CD4-positive, alpha-beta T cell (primary cell): ENCODE data around the gene DDX31. TPM values are rescaled to one million over a fixed set of nuclear protein-coding genes. Genes with fewer than 3 reads are reported as not detected.

Source experiments
- ATAC-seq: fragments of 200-7000 bp; cut with Tn5 transposase; one replicate; pipeline ENCODE4 v1.10.0; 2022; ENCODE audit warnings: mild to moderate bottlenecking; ENCODE audit not compliant: poor library complexity
- CTCF ChIA-PET: fragments of 350-600 bp; sonication (Branson Sonifier 250); formaldehyde crosslinking; loops from one replicate; lab custom pipeline; 2021; ENCODE audit warnings: antibody characterized with exemption, inconsistent platforms; lab: Charles Lee
- POLR2A ChIA-PET: fragments of 350-600 bp; sonication (Branson Sonifier 250); formaldehyde crosslinking; loops from one replicate; lab custom pipeline; 2021; ENCODE audit warnings: antibody characterized with exemption, inconsistent platforms; lab: Charles Lee
- DNase-seq, 14 experiments: peaks; one replicate each; pipeline ENCODE4 v3.0.0-alpha.2; 2013 to 2020; ENCODE audit warnings: mixed read lengths in 2 of 14
- H3K27ac ChIP-seq, 2 donors: one replicate each; pipeline versions ENCODE4 v1.5.1 to v1.7.0; 2013; ENCODE audit warnings: low read length in 2 of 2, low read depth in 1 of 2, mild to moderate bottlenecking in 1 of 2
- H3K27me3 ChIP-seq, 2 experiments: 1 replicate in 1 of 2; 2 replicates in 1 of 2; pipeline versions ENCODE4 v1.6.1 to v1.7.0; 2013; ENCODE audit warnings: low read length in 2 of 2, control low read depth in 1 of 2, mild to moderate bottlenecking in 1 of 2, moderate library complexity in 1 of 2; ENCODE audit not compliant: insufficient read depth in 2 of 2, control insufficient read depth in 1 of 2
- H3K36me3 ChIP-seq: one replicate; pipeline ENCODE4 v1.6.1; 2013; ENCODE audit warnings: low read length, control low read depth; ENCODE audit not compliant: insufficient read depth
- H3K4me1 ChIP-seq: one replicate; pipeline ENCODE4 v1.6.1; 2013; ENCODE audit warnings: low read length, control low read depth; ENCODE audit not compliant: insufficient read depth
- H3K4me3 ChIP-seq: one replicate; pipeline ENCODE4 v1.5.1; 2013; ENCODE audit warnings: mild to moderate bottlenecking, low read length, moderate library complexity
- H3K9me3 ChIP-seq, 2 experiments: 1 replicate in 1 of 2; 2 replicates in 1 of 2; pipeline versions ENCODE4 v1.6.1 to v1.7.0; 2013; ENCODE audit warnings: low read length in 2 of 2, mild to moderate bottlenecking in 2 of 2, control low read depth in 1 of 2, moderate library complexity in 1 of 2; ENCODE audit not compliant: control insufficient read depth in 1 of 2, insufficient read depth in 1 of 2
- H3K27ac Mint-ChIP-seq: one replicate; pipeline ENCODE4 v1.8.0; 2020; ENCODE audit warnings: mixed read lengths
- H3K27me3 Mint-ChIP-seq: one replicate; pipeline ENCODE4 v1.8.0; 2021; ENCODE audit warnings: mixed read lengths
- H3K36me3 Mint-ChIP-seq: one replicate; pipeline ENCODE4 v1.8.0; 2021; ENCODE audit warnings: low read depth, mixed read lengths
- H3K4me1 Mint-ChIP-seq: one replicate; pipeline ENCODE4 v1.8.0; 2021; ENCODE audit warnings: low read depth, mixed read lengths
- H3K4me3 Mint-ChIP-seq: one replicate; pipeline ENCODE4 v1.8.0; 2020; ENCODE audit warnings: mild to moderate bottlenecking, mixed read lengths
- H3K9me3 Mint-ChIP-seq: one replicate; pipeline ENCODE4 v1.8.0; 2020; ENCODE audit warnings: mixed read lengths
- CTCF ChIP-seq: fragments of 200-600 bp; IDR thresholded peaks from one replicate; pipeline ENCODE4 v1.8.0; 2022; ENCODE audit warnings: antibody characterized with exemption, mild to moderate bottlenecking
- intact Hi-C, 2 experiments: fragments of 100-400 bp; cut with DNase I in 1 of 2; cut with micrococcal nuclease in 1 of 2; formaldehyde crosslinking; loops; one replicate each; pipeline versions ENCODE4 v1.15.1 to v1.9.0; 2023 to 2025; cut with DNase I, micrococcal nuclease
- total RNA-seq, 174 experiments: library from RNA in 2 of 174; stranded (reverse) in 2 of 174; gene quantifications; one replicate each; pipeline ENCODE4 v1.2.3 and lab custom pipeline; 2021 to 2026

The DDX31 gene
- total RNA-seq, 2 experiments from 2014 or later = 11.0 to 11.3 TPM

- no peak overlapping the region for H3K4me3 ChIP-seq
- no peaks in the 10 kb centered on the region for H3K4me1 ChIP-seq
- Mint-ChIP-seq H3K27ac (no peak overlapping the region), H3K27me3 (no peaks in the 10 kb centered on the region), H3K36me3 (peaks cover 98% of the 10 kb centered on the region), H3K4me1 (no peaks in the 10 kb centered on the region), H3K9me3 (no peaks in the 10 kb centered on the region), H3K4me3 (no peak overlapping the region)
- ATAC-seq (no peak), DNase-seq (no peak)
- no peaks in the 10 kb centered on the region for H3K27me3 ChIP-seq
- CTCF ChIA-PET = no interaction called here
- intact Hi-C loops = no loop called here
- POLR2A ChIA-PET = no interaction called here
- peaks cover 86% of the 10 kb centered on the region for H3K36me3 ChIP-seq
- no peak for TF ChIP-seq CTCF
- no peaks in the 10 kb centered on the region for H3K9me3 ChIP-seq
- no peak overlapping the region for H3K27ac ChIP-seq
Observed at GRCh38 chr9:132647806-132648205, 22.0 kb downstream of the DDX31 start.

- Mint-ChIP-seq H3K4me3 (no peak overlapping the region), H3K36me3 (peaks cover 98% of the 10 kb centered on the region), H3K27me3 (no peaks in the 10 kb centered on the region), H3K27ac (no peak overlapping the region), H3K4me1 (no peaks in the 10 kb centered on the region), H3K9me3 (no peaks in the 10 kb centered on the region)
- no peaks in the 10 kb centered on the region for H3K9me3 ChIP-seq
- H3K27ac ChIP-seq = no peak overlapping the region
- intact Hi-C loops = no loop called here
- DNase-seq (no peak), ATAC-seq (no peak)
- H3K4me3 ChIP-seq = no peak overlapping the region
- TF ChIP-seq CTCF = no peak
- peaks cover 84% of the 10 kb centered on the region for H3K36me3 ChIP-seq
- POLR2A ChIA-PET = no interaction called here
- H3K4me1 ChIP-seq = no peaks in the 10 kb centered on the region
- CTCF ChIA-PET = no interaction called here
- no peaks in the 10 kb centered on the region for H3K27me3 ChIP-seq
Observed at GRCh38 chr9:132647355-132647754, 22.4 kb downstream of the DDX31 start.

- Histone ChIP-seq H3K36me3 (peaks cover 84% of the 10 kb centered on the region), H3K4me3 (no peak overlapping the region), H3K9me3 (no peaks in the 10 kb centered on the region), H3K27ac (no peak overlapping the region), H3K27me3 (no peaks in the 10 kb centered on the region), H3K4me1 (no peaks in the 10 kb centered on the region)
- Mint-ChIP-seq H3K4me3 (no peak overlapping the region), H3K27me3 (no peaks in the 10 kb centered on the region), H3K9me3 (no peaks in the 10 kb centered on the region), H3K27ac (no peak overlapping the region), H3K4me1 (no peaks in the 10 kb centered on the region), H3K36me3 (peaks cover 98% of the 10 kb centered on the region)
- intact Hi-C loops = no loop called here
- TF ChIP-seq CTCF = no peak
- no peak for ATAC-seq
- no peak for DNase-seq
- POLR2A ChIA-PET = no interaction called here
- CTCF ChIA-PET = no interaction called here
Observed at GRCh38 chr9:132646726-132647125, 23.1 kb downstream of the DDX31 start.
